PC-9 (cell line): ENCODE data around the gene DSG1. TPM values are rescaled to one million over a fixed set of nuclear protein-coding genes. Genes with fewer than 3 reads are reported as not detected.

Experiments
- BruUV-seq: library from RNA; stranded (reverse); fragments of 400-500 nt; replicated peaks from 2 replicates; lab custom pipeline; 2021; lab: Mats Ljungman, UMichigan
- CTCF ChIA-PET: fragments of 300-600 bp; sonication (Branson Sonifier 250); formaldehyde crosslinking; loops from one replicate; lab custom pipeline; 2022; ENCODE audit warnings: antibody characterized with exemption; lab: Charles Lee
- POLR2A ChIA-PET: fragments of 300-600 bp; sonication (Branson Sonifier 250); formaldehyde crosslinking; loops from one replicate; lab custom pipeline; 2022; ENCODE audit warnings: antibody characterized with exemption; ENCODE audit not compliant: unreplicated experiment; lab: Charles Lee
- DNase-seq, 2 experiments: peaks; one replicate each; pipeline versions ENCODE4 v3.0.0 to v3.0.0-alpha.2; 2015 to 2022; ENCODE audit warnings: mixed read lengths in 1 of 2
- H2AFZ ChIP-seq: fragments of 200-600 bp; sonication (generic); 2 replicates; pipeline ENCODE4 v1.8.1; 2017; ENCODE audit warnings: antibody characterized with exemption
- H3F3A ChIP-seq: fragments of 200-600 bp; sonication (generic); 2 replicates; pipeline ENCODE4 v1.8.1; 2017; ENCODE audit warnings: antibody characterized with exemption, mild to moderate bottlenecking, low read depth; ENCODE audit not compliant: insufficient read depth
- H3K27ac ChIP-seq: fragments of 200-600 bp; sonication (generic); 2 replicates; pipeline ENCODE4 v1.6.1; 2016; ENCODE audit warnings: mixed run types
- H3K27me3 ChIP-seq: fragments of 200-600 bp; sonication (generic); 2 replicates; pipeline ENCODE4 v1.6.1; 2016; ENCODE audit warnings: low read depth, mixed run types; ENCODE audit not compliant: insufficient read depth
- H3K36me3 ChIP-seq: fragments of 200-600 bp; sonication (generic); 2 replicates; pipeline ENCODE4 v1.6.1; 2016; ENCODE audit warnings: low read depth, mixed run types
- H3K4me1 ChIP-seq: fragments of 200-600 bp; sonication (generic); replicated peaks from 2 replicates; pipeline ENCODE4 v1.6.1; 2016; ENCODE audit warnings: mixed run types; ENCODE audit not compliant: insufficient read depth
- H3K4me2 ChIP-seq: fragments of 200-600 bp; sonication (generic); 2 replicates; pipeline ENCODE4 v1.6.1; 2017; ENCODE audit warnings: mixed run types
- H3K4me3 ChIP-seq: fragments of 200-600 bp; sonication (generic); 2 replicates; pipeline ENCODE4 v1.6.1; 2016; ENCODE audit warnings: mixed run types
- H3K79me2 ChIP-seq: fragments of 200-600 bp; sonication (generic); 2 replicates; pipeline ENCODE4 v1.6.1; 2017; ENCODE audit warnings: low read depth, mixed run types
- H3K9me2 ChIP-seq: fragments of 200-600 bp; sonication (generic); 2 replicates; pipeline ENCODE4 v1.8.1; 2017; ENCODE audit warnings: mild to moderate bottlenecking; ENCODE audit not compliant: insufficient read depth
- H3K9me3 ChIP-seq: fragments of 200-600 bp; sonication (generic); 2 replicates; pipeline ENCODE4 v1.8.1; 2016; ENCODE audit warnings: low read depth; ENCODE audit not compliant: insufficient read depth
- H4K20me1 ChIP-seq: fragments of 200-600 bp; sonication (generic); 2 replicates; pipeline ENCODE4 v1.8.1; 2017; ENCODE audit not compliant: insufficient read depth
- EZH2 ChIP-seq: fragments of 200-600 bp; sonication (generic); IDR thresholded peaks from 2 replicates; pipeline ENCODE4 v1.8.0; 2017; ENCODE audit warnings: antibody characterized with exemption, low read depth
- intact Hi-C: fragments of 100-400 bp; cut with micrococcal nuclease; formaldehyde crosslinking; loops from one replicate; pipeline ENCODE4 v1.10.0; 2022; ENCODE audit not compliant: unreplicated experiment
- total RNA-seq: library from RNA; stranded (reverse); gene quantifications from 2 replicates; pipeline ENCODE4 v1.2.3, GENCODE V29; 2021
- TF ChIP-seq, protein P1 (sequence below): fragments of 200-600 bp; sonication (generic); conservative IDR thresholded peaks from 2 replicates; pipeline ENCODE4 v1.6.1; 2017; ENCODE audit warnings: mixed run types, antibody characterized with exemption, mild to moderate bottlenecking, moderate library complexity

Gene DSG1
- total RNA-seq, 1 experiment from 2014 or later = not detected

DNA sequence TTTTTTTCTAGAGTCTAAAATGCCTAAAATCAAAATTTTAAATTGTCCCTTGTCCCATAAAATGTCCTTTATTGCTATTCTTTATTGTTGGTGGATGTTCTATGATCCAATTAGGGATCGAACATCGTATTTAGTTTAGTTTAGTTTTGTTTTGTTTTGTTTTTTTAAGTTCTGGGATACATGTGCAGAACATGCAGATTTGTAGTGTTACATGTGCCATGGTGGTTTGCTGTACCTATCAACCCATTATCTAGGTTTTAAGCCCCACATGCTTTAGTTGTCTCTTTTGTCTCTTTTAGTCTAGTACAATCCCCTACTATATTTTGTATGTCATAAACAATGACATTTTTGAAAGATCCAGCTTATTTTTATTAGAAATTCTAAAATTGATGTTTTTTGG, 8.8 kb upstream of the DSG1 start:
- DNase-seq = no peak
- no peaks in the 10 kb centered on the region for H3K27me3 ChIP-seq
- no peaks in the 10 kb centered on the region for H3K79me2 ChIP-seq
- POLR2A ChIA-PET = no interaction called here
- BruUV-seq = no TSS peak
- H3K4me3 ChIP-seq = no peak overlapping the region
- H3K27ac ChIP-seq = no peak overlapping the region
- no peaks in the 10 kb centered on the region for H3K36me3 ChIP-seq
- H3K9me2 ChIP-seq = no peaks in the 10 kb centered on the region
- no peaks in the 10 kb centered on the region for H4K20me1 ChIP-seq
- CTCF ChIA-PET = no interaction called here
- no peaks in the 10 kb centered on the region for H3K4me1 ChIP-seq
- TF ChIP-seq, protein P1, sequence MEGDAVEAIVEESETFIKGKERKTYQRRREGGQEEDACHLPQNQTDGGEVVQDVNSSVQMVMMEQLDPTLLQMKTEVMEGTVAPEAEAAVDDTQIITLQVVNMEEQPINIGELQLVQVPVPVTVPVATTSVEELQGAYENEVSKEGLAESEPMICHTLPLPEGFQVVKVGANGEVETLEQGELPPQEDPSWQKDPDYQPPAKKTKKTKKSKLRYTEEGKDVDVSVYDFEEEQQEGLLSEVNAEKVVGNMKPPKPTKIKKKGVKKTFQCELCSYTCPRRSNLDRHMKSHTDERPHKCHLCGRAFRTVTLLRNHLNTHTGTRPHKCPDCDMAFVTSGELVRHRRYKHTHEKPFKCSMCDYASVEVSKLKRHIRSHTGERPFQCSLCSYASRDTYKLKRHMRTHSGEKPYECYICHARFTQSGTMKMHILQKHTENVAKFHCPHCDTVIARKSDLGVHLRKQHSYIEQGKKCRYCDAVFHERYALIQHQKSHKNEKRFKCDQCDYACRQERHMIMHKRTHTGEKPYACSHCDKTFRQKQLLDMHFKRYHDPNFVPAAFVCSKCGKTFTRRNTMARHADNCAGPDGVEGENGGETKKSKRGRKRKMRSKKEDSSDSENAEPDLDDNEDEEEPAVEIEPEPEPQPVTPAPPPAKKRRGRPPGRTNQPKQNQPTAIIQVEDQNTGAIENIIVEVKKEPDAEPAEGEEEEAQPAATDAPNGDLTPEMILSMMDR = no peak
- no peak for TF ChIP-seq EZH2
- H3F3A ChIP-seq = no peaks in the 10 kb centered on the region
- no peak overlapping the region for H3K4me2 ChIP-seq
- no peak overlapping the region for H2AFZ ChIP-seq
- H3K9me3 ChIP-seq = no peaks in the 10 kb centered on the region
- intact Hi-C loops = no loop called here

DNA sequence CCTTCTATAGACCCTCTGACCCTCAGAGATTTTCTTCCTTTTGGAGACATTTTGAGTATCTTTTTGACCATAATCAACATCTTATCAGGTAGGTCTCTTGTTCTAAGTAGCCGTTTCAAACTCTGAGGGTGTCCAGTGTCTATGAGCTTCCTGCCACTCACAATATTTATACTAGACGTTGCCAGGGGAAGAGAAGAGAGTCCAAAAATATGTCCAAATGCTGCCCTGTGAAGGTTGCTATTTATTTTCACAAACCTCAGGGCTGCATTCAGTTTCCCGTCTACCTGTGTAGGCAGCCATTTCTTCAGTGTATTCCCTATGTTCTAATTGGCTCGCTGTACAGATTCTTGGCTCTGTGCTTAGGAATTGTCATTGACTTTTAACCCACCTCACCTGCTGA, 986 bp upstream of the DSG1 start:
- no peak for DNase-seq
- H3K9me2 ChIP-seq = no peaks in the 10 kb centered on the region
- H3K4me3 ChIP-seq = no peak overlapping the region
- no peak overlapping the region for H2AFZ ChIP-seq
- CTCF ChIA-PET = no interaction called here
- no peaks in the 10 kb centered on the region for H3K9me3 ChIP-seq
- no peaks in the 10 kb centered on the region for H3K36me3 ChIP-seq
- no peaks in the 10 kb centered on the region for H3K4me1 ChIP-seq
- H4K20me1 ChIP-seq = no peaks in the 10 kb centered on the region
- H3K79me2 ChIP-seq = no peaks in the 10 kb centered on the region
- TF ChIP-seq, protein P1 = no peak
- no peak for TF ChIP-seq EZH2
- no peak overlapping the region for H3K4me2 ChIP-seq
- no peaks in the 10 kb centered on the region for H3K27me3 ChIP-seq
- H3K27ac ChIP-seq = no peak overlapping the region
- POLR2A ChIA-PET = no interaction called here
- no peaks in the 10 kb centered on the region for H3F3A ChIP-seq
- no TSS peak for BruUV-seq
- intact Hi-C loops = no loop called here

DNA sequence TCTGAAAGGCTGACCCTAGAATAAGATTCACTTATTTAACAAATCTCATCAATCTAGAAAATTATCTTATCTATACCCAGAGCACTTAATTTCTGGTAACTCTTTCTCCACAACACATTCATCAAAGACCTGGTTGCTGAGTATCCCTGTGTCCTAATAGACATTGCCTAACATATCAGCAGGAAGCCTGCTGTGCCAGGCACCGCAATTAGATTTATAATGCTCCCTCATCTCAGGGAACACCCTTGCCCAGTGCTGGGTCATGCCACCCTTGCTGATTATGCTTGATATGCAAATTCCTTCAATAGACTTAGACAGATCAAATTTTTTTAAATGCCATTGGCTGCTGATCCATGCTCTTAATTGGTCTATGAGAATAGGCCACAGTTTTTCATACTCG, 3.8 kb downstream of the DSG1 start:
- no TSS peak for BruUV-seq
- TF ChIP-seq, protein P1 = no peak
- no peak for TF ChIP-seq EZH2
- H3K4me1 ChIP-seq = no peaks in the 10 kb centered on the region
- no peak overlapping the region for H3K4me3 ChIP-seq
- H3F3A ChIP-seq = no peaks in the 10 kb centered on the region
- POLR2A ChIA-PET = no interaction called here
- no peaks in the 10 kb centered on the region for H3K36me3 ChIP-seq
- no peaks in the 10 kb centered on the region for H3K79me2 ChIP-seq
- H4K20me1 ChIP-seq = no peaks in the 10 kb centered on the region
- CTCF ChIA-PET = no interaction called here
- no peak for DNase-seq
- intact Hi-C loops = no loop called here
- H3K27me3 ChIP-seq = no peaks in the 10 kb centered on the region
- H3K9me3 ChIP-seq = no peaks in the 10 kb centered on the region
- no peak overlapping the region for H3K4me2 ChIP-seq
- no peak overlapping the region for H3K27ac ChIP-seq
- no peak overlapping the region for H2AFZ ChIP-seq
- H3K9me2 ChIP-seq = no peaks in the 10 kb centered on the region
